T-helper 2 cell treated with Interferon-gamma antibody and Interleukin-4, amounts not matched to agents 5 μg/mL and 100 μg/mL, for 36 hours (primary cell): ENCODE results near the gene MXRA5.
"Not testable (repeated sequence)": the region's sequence is repeated elsewhere in the genome, so short reads cannot be mapped to it uniquely, and the experiment has no call there.

Source experiments
- DNase-seq: peaks from one replicate; pipeline ENCODE4 v3.0.0; 2021; ENCODE audit warnings: low spot score
- H3K27ac Mint-ChIP-seq: one replicate; pipeline ENCODE4 v1.8.0; 2021; ENCODE audit warnings: mild to moderate bottlenecking, mixed read lengths
- H3K27me3 Mint-ChIP-seq: one replicate; pipeline ENCODE4 v1.8.0; 2021; ENCODE audit warnings: low read depth, mixed read lengths
- H3K36me3 Mint-ChIP-seq: one replicate; pipeline ENCODE4 v1.8.0; 2021; ENCODE audit warnings: low read depth, mixed read lengths
- H3K4me1 Mint-ChIP-seq: one replicate; pipeline ENCODE4 v1.8.0; 2021; ENCODE audit warnings: low read depth, mixed read lengths
- H3K4me3 Mint-ChIP-seq: one replicate; pipeline ENCODE4 v1.8.0; 2022; ENCODE audit warnings: mild to moderate bottlenecking, moderate library complexity, mixed read lengths
- H3K9me3 Mint-ChIP-seq: one replicate; pipeline ENCODE4 v1.8.0; 2021; ENCODE audit warnings: mixed read lengths

The MXRA5 gene

DNA sequence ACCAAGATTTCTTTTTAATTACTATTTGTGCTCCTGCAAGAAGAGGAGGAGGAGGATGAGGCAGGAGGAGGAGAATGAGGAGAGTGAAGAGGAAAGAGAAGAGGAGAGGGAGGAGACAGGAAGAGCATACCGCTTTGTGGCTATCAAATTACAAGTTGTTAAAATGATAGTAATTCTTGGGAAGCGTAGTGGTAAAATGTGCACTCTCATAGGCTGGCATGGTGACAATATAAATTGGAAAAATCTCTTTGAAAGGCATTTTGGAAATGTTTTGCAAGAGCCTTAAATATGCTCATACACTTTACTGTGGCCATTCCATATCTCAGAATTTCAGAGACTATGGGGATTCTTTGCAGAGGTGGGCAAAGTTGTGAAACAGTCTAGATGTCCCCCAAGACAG is 53.2 kb downstream of the MXRA5 start:
- H3K4me1 Mint-ChIP-seq = no peaks in the 10 kb centered on the region
- H3K36me3 Mint-ChIP-seq = no peaks in the 10 kb centered on the region
- no peaks in the 10 kb centered on the region for H3K9me3 Mint-ChIP-seq
- no peak for DNase-seq
- no peaks in the 10 kb centered on the region for H3K27me3 Mint-ChIP-seq
- no peak overlapping the region for H3K27ac Mint-ChIP-seq
- H3K4me3 Mint-ChIP-seq = no peak overlapping the region

DNA sequence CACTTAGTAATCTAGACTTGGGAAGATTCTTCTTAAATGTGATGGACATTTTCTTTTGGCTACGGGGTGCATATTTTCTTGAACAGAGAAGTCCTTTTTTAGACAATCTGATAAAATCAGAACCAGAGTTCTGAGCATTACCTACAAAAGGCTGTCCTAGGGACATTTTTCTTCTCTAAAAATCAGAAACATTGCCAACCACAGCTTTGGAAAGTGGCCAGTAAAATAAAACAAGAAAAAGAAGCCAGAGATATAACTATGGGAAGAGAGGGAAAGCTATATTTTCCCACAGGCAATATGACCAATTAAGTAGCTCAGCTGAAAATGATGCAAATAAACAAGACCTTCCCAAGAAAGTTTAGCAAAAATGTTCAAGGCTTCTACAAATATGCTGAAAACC is 55.9 kb downstream of the MXRA5 start:
- no peak for DNase-seq
- H3K36me3 Mint-ChIP-seq = no peaks in the 10 kb centered on the region
- H3K4me1 Mint-ChIP-seq = no peaks in the 10 kb centered on the region
- no peak overlapping the region for H3K27ac Mint-ChIP-seq
- H3K9me3 Mint-ChIP-seq = no peaks in the 10 kb centered on the region
- no peaks in the 10 kb centered on the region for H3K27me3 Mint-ChIP-seq
- no peak overlapping the region for H3K4me3 Mint-ChIP-seq

DNA sequence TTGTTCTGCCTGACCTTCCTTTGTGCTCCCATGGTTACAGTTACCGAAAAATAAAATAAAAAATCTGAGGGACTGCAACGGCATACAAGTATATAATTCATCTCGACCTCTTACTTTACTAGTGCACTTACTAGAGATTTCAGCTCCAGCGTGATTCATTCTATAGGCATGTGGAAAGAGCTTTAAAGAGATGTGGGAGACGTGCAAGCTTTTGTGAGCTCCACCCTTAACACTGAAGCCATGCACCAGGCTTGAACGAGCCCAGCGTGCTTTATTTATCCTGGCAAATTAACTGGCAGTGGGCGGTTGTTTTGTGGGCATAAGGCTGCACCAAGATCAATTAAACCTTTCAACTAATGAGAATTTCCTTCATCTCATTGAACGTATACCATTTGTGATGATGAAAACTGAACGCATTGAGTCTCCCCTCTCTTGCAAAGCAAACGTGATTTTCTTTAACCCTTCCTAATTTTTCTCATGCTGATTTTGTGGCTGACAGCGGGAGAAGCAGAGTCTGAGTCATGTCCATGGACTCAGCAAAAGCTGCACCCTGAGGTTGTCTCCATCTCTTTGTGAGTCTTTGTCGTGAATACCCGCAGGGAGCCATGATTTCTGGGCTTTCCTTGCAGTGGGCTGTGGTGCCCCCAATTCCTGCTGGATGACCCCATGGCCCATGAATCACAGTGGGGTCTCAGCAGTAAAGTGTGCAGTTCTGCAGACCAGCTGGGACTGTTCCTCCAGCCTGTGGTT is 60.1 kb downstream of the MXRA5 start:
- no peaks in the 10 kb centered on the region for H3K4me1 Mint-ChIP-seq
- H3K4me3 Mint-ChIP-seq = no peak overlapping the region
- H3K9me3 Mint-ChIP-seq = no peaks in the 10 kb centered on the region
- H3K27ac Mint-ChIP-seq = no peak overlapping the region
- H3K36me3 Mint-ChIP-seq = no peaks in the 10 kb centered on the region
- H3K27me3 Mint-ChIP-seq = no peaks in the 10 kb centered on the region
- no peak for DNase-seq

DNA sequence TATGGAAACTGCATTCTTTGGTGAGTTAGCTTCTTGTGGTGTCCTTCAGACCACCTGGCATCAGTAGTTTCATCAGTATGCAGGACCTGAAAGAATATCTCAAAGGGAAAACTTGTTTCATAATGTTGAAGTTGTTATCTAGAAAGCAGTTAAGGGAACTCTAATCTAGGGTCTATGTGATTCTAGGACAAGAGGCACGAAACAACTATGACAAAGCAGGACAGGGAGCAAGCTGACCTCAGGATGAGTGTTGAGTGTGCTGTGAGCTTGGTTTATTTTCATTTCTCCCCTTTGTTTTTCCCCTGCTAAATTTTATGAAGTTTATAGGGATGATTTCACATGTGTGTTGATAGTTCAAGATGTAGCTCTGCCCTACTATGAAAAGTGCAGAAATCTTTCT is 65.7 kb downstream of the MXRA5 start:
- no peaks in the 10 kb centered on the region for H3K36me3 Mint-ChIP-seq
- DNase-seq = no peak
- H3K27ac Mint-ChIP-seq = no peak overlapping the region
- no peaks in the 10 kb centered on the region for H3K4me1 Mint-ChIP-seq
- peaks cover 5% of the 10 kb centered on the region for H3K9me3 Mint-ChIP-seq
- no peaks in the 10 kb centered on the region for H3K27me3 Mint-ChIP-seq
- H3K4me3 Mint-ChIP-seq = no peak overlapping the region

DNA sequence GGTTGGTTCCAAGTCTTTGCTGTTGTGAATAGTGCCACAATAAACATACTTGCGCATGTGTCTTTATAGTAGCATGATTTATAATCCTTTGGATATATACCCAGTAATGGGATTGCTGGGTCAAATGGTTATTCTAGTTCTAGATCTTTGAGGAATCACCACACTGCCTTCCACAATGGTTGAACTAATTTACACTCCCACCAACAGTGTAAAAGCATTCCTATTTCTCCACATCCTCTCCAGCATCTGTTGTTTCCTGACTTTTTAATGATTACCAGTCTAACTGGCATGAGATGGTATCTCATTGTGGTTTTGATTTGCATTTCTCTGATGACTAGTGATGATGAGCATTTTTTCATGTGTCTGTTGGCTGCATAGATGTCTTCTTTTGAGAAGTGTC is 72.8 kb downstream of the MXRA5 start:
- not testable (repeated sequence) for H3K36me3 Mint-ChIP-seq, DNase-seq, H3K27me3 Mint-ChIP-seq, H3K4me1 Mint-ChIP-seq, H3K9me3 Mint-ChIP-seq, H3K27ac Mint-ChIP-seq, H3K4me3 Mint-ChIP-seq

DNA sequence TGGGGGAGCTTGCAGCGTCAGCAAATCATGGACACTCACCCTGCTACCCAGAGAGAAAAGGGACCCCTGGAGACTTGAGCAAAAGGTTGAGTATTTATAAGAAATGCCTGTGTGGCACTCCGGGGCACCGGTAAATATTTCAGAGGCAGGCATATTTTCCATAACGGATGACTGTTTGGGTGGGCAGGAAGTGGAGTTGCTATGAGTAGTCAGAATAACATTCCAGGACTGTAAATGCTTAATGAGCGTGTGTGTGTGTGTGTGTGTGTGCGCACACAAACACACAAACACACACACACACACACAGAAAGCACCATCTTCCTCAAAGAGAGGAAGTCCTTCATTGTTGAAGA is 74.6 kb downstream of the MXRA5 start:
- Mint-ChIP-seq H3K4me3 (no peak overlapping the region), H3K27me3 (no peaks in the 10 kb centered on the region), H3K9me3 (no peaks in the 10 kb centered on the region), H3K36me3 (no peaks in the 10 kb centered on the region), H3K4me1 (no peaks in the 10 kb centered on the region), H3K27ac (no peak overlapping the region)
- DNase-seq = no peak

DNA sequence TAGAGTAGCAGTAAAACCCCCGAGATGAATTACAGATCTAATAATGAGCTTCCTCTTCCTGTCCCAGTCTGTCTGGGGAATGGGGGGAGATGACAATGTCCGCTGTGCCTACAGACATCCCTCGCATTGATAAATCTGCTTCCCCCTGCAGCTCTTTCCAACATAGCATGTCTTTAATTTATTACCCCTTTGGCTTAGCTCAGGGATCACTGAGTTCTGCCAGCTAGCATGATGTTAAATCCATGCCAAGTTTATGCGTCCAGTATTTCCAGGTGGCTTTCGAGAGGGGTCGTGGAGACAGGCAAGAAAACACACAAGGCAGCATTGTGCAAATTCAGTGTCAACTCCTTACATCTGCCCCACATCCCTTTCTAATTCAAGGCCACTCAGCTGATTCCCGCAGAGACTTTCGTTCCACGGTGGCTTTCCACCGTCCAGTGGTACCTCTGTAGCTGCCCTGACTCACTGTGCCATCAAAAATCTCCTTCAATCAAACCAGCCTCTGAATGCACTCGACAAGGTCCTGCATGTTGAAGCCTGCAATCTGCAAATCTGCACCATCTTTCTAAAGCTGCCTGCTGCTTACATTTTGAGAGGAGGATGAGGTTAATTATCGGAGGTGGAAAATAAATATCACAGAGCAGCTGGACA is 75.1 kb downstream of the MXRA5 start:
- Mint-ChIP-seq H3K9me3 (no peaks in the 10 kb centered on the region), H3K4me1 (no peaks in the 10 kb centered on the region), H3K36me3 (no peaks in the 10 kb centered on the region), H3K27ac (no peak overlapping the region), H3K4me3 (no peak overlapping the region), H3K27me3 (no peaks in the 10 kb centered on the region)
- no peak for DNase-seq

DNA sequence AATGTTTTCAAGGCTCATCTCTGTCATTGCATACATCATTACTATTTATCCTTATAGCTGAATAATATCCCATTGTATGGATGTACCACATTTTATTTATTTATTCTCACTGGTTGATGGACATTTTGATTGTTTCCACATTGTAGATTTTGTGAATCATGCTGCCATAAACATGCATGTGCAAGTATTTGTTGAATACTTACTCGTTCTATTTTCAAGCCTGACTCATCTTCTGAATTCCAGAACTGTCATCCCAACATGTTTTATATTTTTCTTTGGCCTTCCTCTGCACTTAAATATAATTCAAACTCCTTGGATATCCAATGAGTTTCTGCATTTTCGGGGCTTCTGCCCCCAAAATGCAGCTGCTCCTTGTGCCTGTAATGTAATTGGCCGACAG is 77.6 kb downstream of the MXRA5 start:
- Mint-ChIP-seq H3K27me3 (no peaks in the 10 kb centered on the region), H3K4me1 (no peaks in the 10 kb centered on the region), H3K9me3 (no peaks in the 10 kb centered on the region), H3K36me3 (no peaks in the 10 kb centered on the region), H3K4me3 (no peak overlapping the region), H3K27ac (no peak overlapping the region)
- no peak for DNase-seq

DNA sequence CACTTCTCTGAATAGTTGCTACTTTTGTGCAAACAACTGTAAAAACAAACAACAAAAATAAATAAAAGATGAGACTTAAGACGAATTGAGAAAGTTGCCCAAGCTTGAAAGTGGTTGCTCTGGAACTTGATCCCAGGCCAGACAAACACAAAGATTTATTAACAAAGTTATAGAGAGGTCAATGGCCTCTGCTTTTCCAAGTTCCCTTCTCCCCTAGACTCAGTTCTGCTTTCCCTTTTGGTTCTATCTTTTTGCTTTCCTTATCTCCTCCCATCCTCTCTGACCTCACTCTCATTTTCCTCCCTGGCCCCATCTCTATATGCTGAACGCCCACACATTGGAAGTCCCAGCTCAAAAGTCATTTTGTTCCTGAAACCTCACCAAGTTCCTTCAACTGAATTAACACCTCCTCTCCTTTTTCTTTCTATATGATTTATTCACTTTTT is 82.7 kb downstream of the MXRA5 start:
- Mint-ChIP-seq H3K9me3 (no peaks in the 10 kb centered on the region), H3K27ac (no peak overlapping the region), H3K4me1 (no peaks in the 10 kb centered on the region), H3K4me3 (no peak overlapping the region), H3K36me3 (no peaks in the 10 kb centered on the region), H3K27me3 (no peaks in the 10 kb centered on the region)
- DNase-seq = no peak

DNA sequence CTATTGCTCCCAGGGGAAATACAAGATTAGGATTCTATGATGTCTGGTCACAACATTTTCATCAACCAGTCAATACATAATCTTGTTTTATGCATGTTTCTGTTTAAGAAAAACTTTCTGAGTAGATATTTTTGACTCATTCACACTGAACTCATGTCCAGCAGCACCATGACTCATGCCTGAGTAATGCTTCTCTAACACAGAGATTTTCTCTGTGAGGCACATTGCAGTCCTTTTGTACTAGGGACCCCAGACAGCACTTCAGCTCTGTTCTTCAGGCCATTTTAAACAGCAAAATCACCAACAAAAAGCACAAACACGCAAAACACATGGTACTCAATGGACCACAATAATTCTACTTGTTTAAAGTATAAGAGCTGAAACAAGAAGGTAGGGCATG is 83.6 kb downstream of the MXRA5 start:
- Mint-ChIP-seq H3K4me3 (no peak overlapping the region), H3K9me3 (no peaks in the 10 kb centered on the region), H3K27ac (no peak overlapping the region), H3K4me1 (no peaks in the 10 kb centered on the region), H3K36me3 (no peaks in the 10 kb centered on the region), H3K27me3 (no peaks in the 10 kb centered on the region)
- no peak for DNase-seq
